Glomerular visceral epithelial cell (primary cell): Measurements from ENCODE around the gene PHF14.

Experiments used
- DNase-seq: peaks from one replicate; pipeline ENCODE4 v3.0.0-alpha.2; 2016; ENCODE audit errors: extremely low spot score

The PHF14 gene

DNA sequence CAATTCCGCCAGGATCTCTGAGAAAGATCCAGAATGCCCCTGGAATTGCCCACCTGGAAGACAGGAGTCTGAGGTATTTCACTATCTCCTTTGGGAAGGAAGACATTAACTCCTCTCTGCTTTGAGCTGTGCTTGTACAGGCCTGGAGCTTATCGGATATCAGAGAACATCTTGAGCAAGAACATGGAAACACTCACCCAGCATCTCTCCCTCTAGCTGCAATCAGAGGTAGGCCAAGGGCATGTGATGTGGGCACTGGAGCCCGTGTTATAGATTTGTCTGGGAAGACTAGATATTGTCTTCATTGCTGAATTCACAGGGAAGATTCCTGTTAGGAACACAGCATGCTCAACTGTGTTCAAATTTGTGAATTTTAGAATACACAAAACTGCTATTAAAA lies 233.9 kb downstream of the PHF14 start:
- no peak for DNase-seq

- no peak for DNase-seq
Measured at GRCh38 chr7:11208883-11209465, 235.3 kb downstream of the PHF14 start.

GRCh38 chr7:11210374-11210773 lies 236.7 kb downstream of the PHF14 start:
- DNase-seq = no peak

DNA sequence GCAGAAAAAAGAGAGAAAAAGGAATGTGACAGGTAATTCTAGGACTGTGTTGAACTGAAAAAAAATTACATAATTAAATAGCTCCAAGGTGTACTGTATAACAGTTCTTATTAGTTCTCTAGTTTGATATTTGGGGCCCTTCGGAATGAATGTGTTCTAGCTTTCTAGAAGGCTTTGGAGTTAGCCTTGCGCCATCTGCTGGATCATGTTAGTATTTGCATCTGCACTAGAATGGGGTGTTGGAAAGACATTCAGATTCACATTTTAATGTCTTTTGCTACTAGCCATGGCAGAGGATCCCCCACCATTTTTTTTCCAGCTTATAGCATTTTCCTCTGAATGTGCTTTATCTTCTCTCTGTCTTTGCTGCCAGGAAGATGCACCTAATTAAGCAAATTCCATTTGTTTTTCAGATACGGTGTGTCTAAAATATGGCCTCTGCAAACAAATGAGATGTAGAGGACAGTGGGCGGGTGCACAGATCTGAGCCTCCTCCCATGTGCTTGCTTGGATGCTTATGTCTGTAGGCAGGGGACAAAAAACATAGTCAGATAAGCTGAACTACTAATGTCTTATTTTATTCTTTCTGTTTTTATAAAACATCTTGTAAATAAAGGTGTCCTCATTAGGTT lies 238.5 kb downstream of the PHF14 start:
- peak; percentile 53 for DNase-seq

- DNase-seq = no peak
Measured at GRCh38 chr7:11212816-11213215, 239.1 kb downstream of the PHF14 start.

DNA sequence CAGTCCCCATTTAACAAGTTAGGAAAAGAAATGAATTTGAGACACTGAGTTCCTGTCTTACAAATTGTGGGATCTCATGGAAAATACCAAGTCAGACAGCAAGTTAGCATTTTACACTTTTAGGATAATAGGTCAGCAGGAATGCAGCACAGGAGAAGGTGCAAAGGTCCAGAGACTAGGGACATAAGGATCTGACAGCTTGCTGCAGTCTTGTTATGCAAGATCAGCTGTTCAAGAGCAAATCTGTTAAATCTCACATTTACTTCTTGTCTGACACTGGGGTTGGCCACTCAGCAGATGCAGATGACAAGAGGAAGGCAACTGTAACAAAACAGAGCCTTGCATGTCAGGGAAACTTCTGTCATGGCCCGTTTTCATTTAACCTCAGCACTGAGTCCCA lies 239.6 kb downstream of the PHF14 start:
- DNase-seq = no peak

GRCh38 chr7:11216276-11216675 lies 242.6 kb downstream of the PHF14 start:
- no peak for DNase-seq

GRCh38 chr7:11217848-11218565 lies 244.3 kb downstream of the PHF14 start:
- no peak for DNase-seq
